ENCODE results near the gene ARHGAP22. TPM values are rescaled to one million over a fixed set of nuclear protein-coding genes. Genes with fewer than 3 reads are reported as not detected.

ARHGAP22 gene
- total RNA-seq, 1 donor from 2014 or later, result 3.5 TPM

GRCh38 chr10:48454302-48455054 lies 150.4 kb downstream of the ARHGAP22 start:
- DNase-seq (ENCODE audit: missing footprints), result no peak
- intact Hi-C loops (cut with DNase I), result no loop called here
- ATAC-seq, result no peak

DNA sequence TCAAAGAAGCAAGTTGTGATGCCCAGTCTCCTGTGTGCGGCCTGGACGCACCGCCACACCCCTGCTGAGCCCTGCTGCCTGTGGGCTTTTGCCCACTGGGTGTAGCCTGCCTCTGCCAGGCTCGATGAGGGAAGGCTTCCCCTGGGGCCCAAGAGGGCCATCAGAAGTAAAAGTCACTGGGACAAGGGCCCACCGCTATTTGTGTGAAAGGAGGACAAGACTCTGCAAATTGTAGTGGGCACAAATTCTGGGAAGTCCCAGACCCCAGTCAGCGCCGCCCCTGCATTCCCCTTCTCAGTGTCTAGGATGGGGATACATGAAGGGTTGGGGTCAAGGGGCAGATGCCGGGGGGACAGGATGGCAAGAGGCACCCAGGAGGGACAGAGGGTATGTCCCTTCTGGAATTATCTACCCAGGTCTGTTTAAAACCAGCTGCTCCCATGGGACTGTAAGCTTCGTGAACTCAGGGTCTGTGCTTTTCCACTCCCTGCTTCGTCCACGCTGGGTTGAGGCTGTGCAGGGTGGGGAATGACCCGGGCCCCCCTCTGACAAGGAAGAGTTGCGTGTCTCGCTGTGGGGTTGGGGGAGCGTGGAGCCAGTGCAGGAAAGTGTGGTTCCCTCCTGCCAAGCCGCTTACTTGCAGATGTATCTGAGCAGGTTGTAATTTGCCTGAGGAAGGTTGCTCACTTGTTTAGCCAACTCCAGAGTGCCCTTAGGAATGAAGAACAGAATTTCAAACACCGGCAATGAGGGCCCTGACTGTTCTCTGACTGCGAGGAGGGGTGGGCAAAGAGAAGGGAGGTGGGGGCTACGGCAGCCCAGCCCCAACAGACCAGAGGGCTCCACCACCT lies 151.2 kb downstream of the ARHGAP22 start:
- DNase-seq (ENCODE audit: missing footprints), result no peak
- ATAC-seq, result no peak
- intact Hi-C loops (cut with DNase I), result no loop called here

DNA sequence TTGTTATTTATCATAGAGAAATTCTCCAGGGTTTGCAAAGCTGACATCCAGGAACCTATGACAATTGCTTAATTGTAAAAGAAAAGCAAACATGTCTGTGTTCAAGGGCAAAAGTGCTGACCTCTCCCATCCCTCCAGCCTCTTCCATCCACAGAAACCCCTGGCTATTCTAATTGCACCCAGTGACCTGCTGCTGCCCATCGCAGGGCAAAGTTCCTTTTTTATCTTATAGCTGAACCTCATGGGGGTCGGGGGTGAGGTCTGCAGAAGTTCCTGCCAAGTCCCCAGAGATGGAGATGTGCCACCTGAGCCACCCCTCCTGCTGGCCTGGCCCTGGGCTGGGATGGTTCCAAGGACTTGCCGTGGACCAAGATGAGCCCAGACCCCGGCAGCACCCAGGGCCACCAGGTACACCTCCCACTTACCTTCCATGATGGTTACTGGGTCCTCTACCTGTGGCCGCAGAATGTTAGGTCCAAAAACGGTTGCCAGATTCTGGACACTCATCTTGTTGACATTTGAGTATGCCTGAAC lies 151.9 kb downstream of the ARHGAP22 start:
- ATAC-seq, result no peak
- intact Hi-C loops (cut with DNase I), result no loop called here
- no peak for DNase-seq (ENCODE audit: missing footprints)

GRCh38 chr10:48451969-48452878 lies 152.6 kb downstream of the ARHGAP22 start:
- intact Hi-C loops (cut with DNase I), result no loop called here

GRCh38 chr10:48450741-48451466 lies 154.0 kb downstream of the ARHGAP22 start:
- no peak for DNase-seq (ENCODE audit: missing footprints)
- intact Hi-C loops (cut with DNase I), result no loop called here
- ATAC-seq, result no peak

More at GRCh38 chr10:48451969-48452878, 152.6 kb downstream of the ARHGAP22 start:
- DNase-seq (ENCODE audit: missing footprints), result no peak
- no peak for ATAC-seq

DNA sequence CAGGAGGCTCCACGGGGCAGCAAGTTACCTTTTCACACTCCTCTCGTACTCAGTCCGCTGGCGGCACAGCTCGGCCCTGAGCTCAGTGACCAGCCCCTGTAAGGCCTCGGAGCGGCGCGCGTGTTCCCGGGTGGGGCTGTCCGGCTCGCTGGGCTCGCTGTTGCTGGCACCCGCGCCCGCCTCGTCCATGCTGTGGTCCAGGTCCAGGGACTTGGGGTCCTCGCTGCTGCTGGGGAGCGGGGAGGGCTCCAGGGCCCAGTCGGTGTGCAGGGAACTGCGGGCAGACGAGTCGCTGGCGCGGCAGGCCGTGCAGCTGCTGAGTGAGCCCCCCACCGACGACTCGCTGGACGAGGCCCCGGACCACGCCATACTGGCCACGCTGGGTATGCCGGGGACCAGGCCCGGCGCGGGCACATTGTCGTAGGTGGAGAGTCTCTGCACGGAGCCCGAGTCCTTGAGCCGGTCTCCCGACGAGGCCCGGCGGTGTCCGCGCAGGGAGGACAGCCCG lies 154.6 kb downstream of the ARHGAP22 start:
- DNase-seq (ENCODE audit: missing footprints) (no peak), ATAC-seq (no peak)
- intact Hi-C loops (cut with DNase I), result no loop called here

- DNase-seq (ENCODE audit: missing footprints) (no peak), ATAC-seq (peak; percentile 51)
- intact Hi-C loops (cut with DNase I), result no loop called here
These were observed 155.2 kb downstream of the ARHGAP22 start for GRCh38 chr10:48449501-48450232.

GRCh38 chr10:48448796-48449195 lies 156.1 kb downstream of the ARHGAP22 start:
- intact Hi-C loops (cut with DNase I), result no loop called here
- DNase-seq (ENCODE audit: missing footprints) (no peak), ATAC-seq (no peak)

- intact Hi-C loops (cut with DNase I), result no loop called here
- DNase-seq (ENCODE audit: missing footprints) (peak; percentile 60), ATAC-seq (no peak)
These were observed 157.3 kb downstream of the ARHGAP22 start for GRCh38 chr10:48447356-48448215.

GRCh38 chr10:48446785-48447184 lies 158.1 kb downstream of the ARHGAP22 start:
- intact Hi-C loops (cut with DNase I), result no loop called here
- ATAC-seq (no peak), DNase-seq (ENCODE audit: missing footprints) (peak; percentile 17)

DNA sequence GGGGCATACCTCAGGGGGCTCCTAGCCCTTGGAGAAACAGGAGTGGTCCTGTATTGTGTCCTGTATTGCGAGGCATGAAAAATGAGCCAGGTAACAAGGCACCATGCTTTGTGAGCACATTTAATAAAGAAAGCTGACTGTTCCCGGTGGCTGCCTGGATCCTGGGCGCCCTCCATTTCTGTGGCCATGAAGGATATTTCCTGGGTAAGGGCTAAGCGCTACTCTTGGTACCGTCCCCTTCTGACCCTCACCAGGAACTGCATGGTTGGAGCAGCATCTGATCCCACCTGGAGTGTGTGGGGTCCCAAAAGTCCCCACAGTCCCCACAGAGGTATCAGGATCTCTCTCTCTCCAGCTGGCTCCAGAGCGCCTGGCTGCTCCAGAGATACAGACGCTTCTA lies 158.9 kb downstream of the ARHGAP22 start:
- ATAC-seq, result no peak
- intact Hi-C loops (cut with DNase I), result no loop called here
- DNase-seq (ENCODE audit: missing footprints), result no peak

GRCh38 chr10:48444861-48445841 lies 159.7 kb downstream of the ARHGAP22 start:
- intact Hi-C loops (cut with DNase I), result no loop called here
- peak; percentile 53 for DNase-seq (ENCODE audit: missing footprints)
- no peak for ATAC-seq

- ATAC-seq (no peak), DNase-seq (ENCODE audit: missing footprints) (no peak)
- intact Hi-C loops (cut with DNase I), result no loop called here
These were observed 160.6 kb downstream of the ARHGAP22 start for GRCh38 chr10:48444266-48444665.

DNA sequence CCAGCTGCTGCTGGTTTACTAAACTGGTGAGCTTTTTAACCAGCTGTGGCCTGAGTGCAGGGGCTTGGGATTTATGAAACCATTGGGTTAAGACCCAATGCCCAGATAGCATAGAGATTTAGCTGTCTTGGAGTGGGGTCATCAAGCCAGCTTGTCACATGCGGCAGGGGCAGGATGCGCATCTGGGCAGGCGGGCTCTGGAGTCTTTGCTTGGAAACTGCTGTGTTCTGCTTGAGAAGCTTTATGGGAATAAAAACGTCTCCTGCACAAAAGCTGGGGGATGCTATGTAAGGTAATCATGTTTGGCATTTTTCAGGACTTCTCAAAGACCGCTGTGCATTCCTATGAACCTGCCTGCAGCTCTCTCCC lies 162.1 kb downstream of the ARHGAP22 start:
- ATAC-seq, result no peak
- intact Hi-C loops (cut with DNase I), result no loop called here
- DNase-seq (ENCODE audit: missing footprints), result peak; percentile 31

DNA sequence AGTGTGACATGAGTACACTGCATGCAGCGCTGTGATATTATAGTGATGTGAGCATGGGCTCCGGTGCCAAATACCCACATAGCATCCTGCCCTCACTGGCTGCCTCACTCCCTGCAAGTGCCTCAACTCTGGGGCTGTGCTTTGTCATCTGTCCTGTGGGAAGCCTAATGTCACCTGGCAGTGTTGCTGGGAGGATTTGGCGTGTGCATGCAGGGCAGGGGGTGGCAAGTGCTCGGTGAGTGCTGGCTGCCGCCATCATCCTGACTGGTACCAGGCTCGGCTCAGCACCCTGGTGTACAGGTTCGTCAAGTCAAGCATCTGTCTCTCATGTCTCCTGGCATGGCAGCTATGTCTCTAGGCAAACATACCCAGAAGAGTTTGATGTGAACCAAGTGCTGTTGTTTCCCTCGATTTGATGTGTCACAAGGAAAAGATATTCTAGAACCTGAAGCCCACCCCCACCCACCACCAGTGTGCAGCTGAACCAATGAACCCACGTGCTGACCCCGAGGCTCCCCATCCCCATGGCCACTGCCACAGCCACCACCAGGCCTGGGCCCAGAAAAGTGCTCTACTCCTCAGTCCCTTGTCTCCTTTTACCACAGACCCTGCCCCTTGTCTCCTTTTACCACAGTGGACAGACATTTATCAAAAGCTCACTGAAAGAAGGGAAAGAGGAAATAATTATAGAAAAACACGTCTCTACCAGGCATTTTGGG lies 162.6 kb downstream of the ARHGAP22 start:
- ATAC-seq (no peak), DNase-seq (ENCODE audit: missing footprints) (no peak)
- intact Hi-C loops (cut with DNase I), result no loop called here
